Activated CD4-positive, alpha-beta T cell treated with anti-CD3 and anti-CD28 coated beads, Interleukin-2, amount 50 U/mL, for 16 hours (primary cell): ENCODE data around the gene PRKCH.

Source experiments
- DNase-seq: peaks from one replicate; pipeline ENCODE4 v3.0.0-alpha.2; 2020

Gene PRKCH

DNA sequence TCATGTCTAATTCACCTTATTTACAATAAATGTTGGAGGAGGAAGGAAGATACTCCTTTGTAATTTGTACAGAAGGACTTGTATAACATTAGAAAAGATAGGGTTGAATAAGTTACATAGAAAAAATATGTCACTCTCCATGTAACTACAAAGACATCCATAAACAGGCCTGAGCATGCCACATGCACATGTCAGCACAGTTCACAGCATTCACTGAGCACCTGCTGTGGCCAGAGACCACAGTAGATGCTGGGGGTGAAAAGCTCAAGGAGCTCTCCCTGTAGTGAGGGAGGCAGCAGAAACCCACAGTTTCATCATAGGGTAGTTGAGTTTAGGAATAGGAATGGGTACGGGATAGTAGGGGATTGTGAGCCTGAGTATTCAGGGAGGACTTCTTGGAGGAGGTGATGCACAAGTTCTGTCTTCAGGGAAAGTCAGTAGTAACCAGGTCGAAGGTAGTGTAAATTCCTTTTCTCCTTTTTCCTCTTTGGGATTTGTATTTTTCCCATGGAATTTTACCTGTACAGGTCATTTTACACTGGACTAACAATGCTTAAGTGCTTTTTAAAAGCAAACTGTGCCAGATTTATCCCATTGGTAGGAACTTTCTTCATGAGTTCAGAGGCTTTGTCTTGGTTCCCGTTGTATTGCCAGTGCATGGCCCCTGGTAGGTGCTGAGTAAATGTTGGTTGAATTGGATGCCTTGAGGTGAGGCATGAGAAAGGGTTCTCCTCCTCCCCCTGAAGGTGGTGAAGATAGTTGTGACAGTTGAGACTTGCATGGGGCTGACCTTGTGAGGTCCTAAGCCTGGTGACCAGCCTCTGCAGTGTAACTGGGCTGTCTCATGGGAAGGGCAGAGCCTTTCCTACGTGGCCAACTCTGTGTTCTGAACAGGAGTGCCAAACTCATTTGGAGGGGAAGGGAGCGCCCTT lies 20.2 kb downstream of the PRKCH start:
- DNase-seq = no peak

DNA sequence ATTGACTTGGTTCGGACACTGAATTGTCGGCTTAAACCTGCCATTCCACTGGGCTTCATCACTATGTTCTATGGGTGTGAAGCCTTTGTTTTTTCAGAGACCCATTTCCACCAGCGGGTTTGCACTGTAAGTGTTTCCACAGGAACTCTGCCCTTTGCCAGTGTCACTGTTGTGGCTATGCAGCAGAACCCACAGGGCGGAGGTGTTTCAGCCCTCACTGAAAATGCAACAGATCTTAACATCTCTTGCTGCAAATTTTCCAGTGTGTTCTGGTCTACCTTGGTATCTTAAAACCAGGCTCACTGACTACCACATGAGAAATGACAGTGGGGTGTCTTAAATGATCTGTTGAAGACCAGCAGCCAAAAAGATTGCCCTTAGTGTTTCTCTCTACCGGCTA lies 21.1 kb downstream of the PRKCH start:
- DNase-seq = peak; percentile 93

DNA sequence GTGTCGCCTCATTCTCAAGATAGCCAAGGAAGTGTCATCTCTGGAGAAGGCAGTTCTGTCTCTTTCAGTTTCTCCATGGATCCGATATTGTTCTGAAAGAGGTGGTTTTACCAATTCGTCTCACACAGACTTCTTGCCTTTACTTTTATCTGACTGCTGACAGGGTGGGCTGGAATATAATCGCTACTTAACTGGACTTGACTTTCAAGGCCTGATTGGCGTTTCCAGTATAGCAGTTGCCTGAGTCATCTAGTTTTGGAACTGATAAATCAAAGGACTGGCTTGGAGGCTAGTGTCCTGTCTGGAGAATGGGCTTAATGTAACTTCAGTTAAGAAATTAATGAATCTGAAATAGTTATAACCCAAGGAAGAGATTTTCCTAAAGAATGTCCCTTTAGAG lies 21.6 kb downstream of the PRKCH start:
- DNase-seq = no peak

DNA sequence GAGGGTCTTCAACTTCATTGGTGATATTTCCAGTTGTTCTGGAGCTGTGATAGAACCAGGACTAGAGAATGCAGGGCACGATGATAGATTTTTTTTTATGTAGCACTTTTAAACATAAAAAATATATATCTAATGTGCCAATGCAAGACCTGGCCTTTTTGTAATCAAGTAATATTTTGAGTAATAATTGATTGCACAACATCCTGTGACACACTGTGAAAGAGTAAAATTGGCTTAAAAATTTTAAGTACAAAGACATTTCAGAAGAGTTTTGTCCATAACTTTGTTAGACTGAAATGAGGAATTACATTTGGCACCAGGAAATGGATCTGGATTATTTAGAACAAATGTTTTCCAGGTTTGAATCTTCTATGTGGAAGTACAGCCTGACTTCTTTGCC lies 22.1 kb downstream of the PRKCH start:
- DNase-seq = no peak

DNA sequence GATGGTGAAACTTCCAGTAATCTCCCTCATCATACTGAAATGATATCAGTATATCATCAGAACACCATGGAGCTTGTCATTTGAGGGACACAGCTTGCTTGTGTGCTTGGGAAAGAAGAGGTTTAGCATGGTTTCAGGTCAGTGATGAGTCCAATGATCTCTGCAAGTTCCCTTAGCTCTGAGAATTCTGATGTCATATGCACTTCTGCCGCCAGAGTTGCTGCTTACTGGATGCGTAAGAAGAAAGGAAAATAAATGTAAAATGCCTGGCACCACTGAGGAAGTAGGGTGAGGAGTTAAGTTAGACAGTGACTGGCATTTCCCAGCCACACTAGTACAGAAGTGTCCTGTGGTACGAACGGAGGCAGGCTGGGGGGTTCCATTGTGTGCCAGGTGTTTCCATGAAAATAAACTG lies 22.6 kb downstream of the PRKCH start:
- DNase-seq = peak; percentile 74

DNA sequence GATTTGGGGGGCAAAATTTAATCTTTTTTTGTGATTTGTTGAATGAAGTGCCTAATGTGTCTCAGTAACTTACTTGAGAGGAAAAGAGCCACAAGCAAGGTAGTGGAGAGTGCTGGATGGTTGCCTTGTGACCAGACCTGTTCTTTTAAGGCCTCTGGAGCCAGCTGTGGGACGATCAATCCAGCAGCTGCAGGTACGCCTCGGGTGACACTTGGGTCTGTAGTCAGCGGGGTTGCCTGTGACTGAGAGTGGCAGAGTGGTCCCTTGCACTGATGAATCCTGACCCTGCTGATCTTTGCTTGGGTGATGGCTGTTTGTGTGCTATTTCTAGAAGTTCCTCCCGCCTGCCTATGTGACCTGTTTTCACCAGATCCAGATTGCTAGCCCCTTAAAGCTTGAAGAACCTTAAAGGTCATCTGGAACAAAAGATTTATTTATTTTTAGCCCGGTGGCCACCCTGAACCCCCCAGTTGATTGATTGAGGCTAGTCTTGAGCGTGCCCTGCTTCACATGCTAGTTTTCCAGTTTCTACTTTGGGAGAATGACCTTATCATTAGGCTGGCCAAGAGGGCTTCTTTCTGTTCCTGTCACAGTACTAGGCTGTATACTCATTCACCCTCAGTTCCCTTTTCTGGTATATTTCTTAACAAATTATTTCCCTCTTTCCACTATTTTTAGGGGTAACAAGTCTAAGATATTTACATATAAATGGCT lies 23.2 kb downstream of the PRKCH start:
- no peak for DNase-seq

DNA sequence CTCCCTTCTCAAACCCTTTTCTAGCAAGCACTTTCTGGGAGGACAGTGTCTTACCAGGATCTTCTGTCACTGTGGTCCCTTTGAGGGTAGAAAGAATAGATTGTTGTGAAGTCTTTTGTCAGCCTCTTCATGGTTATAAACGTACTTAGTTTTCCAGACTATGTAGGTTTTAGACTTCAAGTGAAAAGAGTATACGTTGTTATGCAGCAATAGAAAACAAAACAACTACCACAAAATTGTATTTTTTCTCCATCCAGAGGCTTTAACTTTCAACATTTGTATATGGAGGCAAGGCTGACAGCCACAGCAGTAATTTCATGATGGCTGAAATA lies 23.7 kb downstream of the PRKCH start:
- DNase-seq = no peak

DNA sequence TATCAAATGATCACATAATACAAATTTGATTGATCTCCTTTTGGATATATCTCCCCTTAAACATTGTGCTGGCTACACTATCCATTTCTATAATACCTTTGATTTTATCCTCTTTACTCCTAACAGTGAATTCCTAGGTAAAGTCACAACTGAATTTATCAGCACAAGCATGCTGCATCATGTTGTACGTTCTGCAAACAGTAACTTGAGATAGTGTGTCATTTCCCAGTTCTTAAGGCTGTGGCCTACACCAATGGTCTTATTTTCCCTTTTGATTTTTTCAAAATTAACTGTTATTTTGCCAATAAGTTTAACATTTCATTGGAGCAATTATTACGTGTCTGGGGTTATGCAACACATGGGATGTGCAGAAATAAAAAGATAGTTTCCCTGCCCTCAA lies 24.8 kb downstream of the PRKCH start:
- no peak for DNase-seq

DNA sequence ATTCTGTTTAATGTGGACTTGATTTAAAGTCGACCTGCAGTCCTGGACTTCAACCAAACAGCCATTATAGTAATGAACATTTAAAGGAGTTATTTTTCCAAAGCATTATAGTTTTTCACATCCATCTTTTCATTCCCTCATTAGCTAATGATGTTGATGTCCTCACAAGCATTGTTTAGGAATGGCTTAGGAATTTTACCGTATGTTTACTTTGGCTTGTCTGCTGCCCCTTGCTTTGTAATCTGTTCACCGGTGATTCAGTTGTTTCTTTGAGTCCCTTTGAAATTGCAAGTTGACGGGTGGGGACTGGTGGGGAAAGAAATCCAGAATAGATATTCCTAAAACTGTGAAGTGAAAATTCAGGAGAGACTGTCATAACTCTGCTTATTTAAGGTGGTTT lies 25.4 kb downstream of the PRKCH start:
- no peak for DNase-seq

DNA sequence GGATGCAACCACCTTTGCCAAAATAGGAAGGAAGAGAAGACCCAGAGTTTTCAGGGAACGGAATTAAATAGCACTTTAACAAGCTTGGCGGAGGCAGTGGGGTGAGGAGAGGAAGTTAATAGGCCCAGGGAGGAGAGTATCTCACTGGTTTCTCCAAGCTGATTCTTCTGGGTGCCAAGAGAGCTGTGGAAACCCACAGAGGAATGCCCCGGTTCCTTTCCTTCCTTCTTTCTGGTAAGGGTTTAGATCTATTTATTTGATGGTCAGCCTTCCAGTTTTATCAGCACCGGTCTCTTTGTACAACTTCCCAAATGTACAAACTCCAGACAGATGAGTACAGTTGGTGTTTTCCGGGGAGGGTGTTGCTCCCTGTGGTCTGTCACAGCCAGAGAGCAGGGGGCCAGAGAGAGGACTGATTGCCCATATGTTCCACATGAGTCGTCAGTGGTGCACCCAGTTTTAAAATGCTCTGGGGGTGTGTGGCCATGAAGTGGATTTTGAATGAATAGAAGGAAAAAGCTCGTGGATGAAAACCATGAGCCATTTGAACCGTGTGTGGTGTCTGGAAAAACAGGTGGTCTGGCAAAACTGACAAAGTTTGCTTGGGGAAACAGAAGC lies 26.6 kb downstream of the PRKCH start:
- no peak for DNase-seq

DNA sequence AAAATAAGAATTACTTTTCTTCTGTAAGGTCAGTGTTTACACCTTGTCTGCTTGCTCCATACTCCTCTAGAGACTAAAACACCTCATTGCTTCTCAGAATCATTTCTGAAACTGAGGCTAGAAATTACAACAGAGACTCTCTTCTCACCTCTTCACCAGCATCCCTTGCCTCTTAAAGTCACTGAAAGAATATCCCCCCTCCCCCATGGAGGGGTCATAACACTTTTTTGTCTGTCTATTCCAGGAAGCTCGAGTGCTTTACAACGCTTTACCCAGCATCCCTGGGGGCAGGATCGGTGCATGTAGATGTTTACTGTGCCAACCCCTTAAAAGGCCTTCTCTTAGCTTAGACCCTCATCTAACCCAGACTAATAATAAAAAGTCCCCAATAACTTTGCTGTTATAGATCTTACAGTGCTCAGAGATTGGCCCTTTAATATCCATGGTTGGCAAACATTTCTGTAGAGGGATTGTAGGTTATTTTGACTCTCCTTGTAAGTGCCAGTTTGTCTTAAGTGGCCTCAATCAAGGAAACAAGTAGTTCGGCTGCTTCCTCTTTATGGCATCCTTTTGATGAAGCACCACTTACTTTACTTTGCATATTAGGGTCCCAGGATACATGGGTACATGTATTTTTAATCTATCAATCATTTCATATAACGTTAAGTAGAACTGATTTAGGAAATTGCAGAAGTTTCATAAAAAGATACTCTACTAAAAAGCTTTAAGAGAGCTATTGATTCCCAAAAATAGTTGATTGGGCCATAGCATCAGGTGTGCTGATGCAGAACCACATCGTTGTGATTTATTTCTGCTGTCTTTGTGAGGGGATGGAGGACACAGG lies 29.3 kb downstream of the PRKCH start:
- peak; percentile 88 for DNase-seq

DNA sequence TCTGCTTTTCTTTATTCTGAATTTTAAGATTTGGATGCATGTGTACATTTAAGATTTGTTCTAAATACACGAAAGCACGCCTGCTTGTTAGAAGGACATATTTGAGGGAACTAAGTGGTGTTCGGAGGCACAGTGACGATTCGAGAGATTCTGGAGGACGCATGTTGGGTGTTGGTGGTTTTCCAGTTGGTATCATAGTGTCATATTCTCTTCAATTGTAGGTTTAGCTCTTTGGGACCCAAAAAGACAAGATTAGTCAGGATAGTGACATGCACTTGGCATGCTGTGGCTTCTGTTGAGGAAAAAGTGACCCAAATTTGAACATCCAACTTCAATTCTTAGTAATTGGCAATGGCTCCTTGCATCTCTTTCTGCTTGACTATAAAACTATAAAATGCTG lies 30.1 kb downstream of the PRKCH start:
- no peak for DNase-seq

DNA sequence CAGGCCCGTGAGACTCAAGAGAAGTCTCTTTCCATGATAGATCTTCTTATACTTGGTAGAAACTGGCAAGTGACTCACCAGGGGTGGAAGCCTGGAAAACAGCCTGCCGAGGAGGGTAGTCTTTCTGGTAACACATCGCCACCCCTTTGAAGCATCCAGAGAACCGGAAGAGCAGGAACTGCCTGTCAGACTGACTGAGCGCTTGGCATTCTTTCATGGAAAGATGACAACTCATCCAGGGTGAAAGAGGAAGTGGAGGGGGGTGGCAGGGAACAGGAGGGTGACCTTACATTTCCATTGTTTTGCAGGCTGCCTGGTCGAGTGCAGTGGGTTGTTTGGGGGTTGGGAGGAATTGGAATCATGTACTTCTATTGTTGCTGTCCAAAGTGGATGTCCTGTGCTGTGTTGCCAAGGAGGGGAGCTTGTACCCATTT lies 34.5 kb downstream of the PRKCH start:
- DNase-seq = no peak

DNA sequence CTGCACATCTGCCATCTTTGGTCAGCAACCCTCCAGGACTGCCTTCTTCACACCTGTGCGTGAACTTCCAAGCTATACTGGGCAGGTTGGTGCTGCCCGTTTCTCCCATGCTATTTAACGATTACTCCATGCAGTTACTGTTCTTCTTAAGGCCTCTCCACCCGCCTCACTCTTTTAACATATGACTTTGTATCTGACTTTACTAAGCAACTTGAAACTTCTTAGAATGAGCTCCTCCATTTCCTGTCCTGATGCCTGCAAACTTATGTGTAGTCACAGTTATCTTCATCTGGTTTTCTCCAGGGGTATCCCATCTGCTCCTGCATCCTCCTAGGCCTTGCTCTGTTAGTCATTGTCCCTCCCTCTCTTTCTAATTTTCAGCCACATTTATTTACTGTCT lies 35.7 kb downstream of the PRKCH start:
- no peak for DNase-seq

DNA sequence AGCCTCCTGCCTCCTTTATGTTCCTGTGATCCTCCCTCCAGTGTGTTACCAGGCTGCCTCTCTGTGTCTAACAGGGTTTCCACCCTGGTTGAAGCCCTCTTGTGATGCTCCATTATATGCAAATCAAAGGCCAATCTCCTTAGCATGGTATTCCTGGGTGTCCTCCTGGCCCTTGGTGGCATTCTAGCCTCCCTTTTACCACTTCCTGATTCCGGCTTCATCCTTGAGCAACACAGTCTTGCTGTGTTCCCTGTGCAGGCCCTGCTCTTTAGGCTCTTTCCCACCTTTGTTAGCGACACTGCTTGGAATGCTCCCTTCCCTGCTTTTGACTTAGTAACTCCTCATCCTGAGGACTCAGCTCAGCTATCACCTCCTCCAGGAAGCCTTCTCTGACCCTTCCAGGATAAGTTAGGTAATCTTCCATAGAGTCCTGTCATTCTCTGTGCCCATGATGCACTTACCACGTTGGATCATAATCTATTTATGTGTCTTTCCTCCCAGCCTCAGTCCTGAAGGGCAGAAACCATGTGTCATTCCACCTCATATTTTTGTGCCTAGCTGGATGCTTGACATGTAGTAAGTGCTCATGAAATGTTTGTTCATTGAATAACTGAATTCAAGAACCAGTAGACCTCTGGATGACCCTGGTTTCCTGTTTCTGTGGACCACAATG lies 37.3 kb downstream of the PRKCH start:
- no peak for DNase-seq

DNA sequence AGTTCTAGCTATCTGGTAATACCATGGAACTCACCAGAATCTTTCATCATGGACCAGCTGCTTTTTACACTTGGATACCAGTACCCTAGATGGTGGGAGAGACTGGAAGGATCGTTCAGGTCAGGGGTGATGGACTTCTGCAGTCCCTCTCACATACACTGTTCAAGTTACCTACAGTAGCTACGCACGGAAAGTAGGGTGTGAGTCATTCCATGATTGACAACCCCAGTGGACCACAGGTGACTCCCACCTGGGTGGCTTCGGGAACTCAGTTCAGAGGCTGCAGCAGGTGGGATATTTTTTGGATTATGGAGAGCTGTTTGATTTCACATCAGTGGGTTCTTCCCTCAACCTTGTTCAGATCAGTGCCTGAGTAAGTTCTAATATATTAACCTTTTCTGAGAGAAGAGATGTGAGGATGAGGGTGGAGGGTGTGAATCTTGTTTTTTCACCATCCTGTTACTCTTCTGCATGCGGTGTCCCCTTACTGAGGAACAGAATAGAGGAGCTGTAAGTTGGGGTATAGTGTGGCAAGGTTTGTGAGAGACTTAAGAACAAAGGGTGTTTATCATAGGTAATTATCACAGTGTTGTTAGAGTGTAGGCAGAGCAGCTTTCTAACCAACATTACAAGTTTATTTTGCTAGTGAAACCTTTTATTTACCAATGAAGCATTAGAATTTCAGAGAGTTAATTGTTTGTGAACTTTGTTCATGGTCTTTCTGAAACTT lies 39.6 kb downstream of the PRKCH start:
- no peak for DNase-seq

DNA sequence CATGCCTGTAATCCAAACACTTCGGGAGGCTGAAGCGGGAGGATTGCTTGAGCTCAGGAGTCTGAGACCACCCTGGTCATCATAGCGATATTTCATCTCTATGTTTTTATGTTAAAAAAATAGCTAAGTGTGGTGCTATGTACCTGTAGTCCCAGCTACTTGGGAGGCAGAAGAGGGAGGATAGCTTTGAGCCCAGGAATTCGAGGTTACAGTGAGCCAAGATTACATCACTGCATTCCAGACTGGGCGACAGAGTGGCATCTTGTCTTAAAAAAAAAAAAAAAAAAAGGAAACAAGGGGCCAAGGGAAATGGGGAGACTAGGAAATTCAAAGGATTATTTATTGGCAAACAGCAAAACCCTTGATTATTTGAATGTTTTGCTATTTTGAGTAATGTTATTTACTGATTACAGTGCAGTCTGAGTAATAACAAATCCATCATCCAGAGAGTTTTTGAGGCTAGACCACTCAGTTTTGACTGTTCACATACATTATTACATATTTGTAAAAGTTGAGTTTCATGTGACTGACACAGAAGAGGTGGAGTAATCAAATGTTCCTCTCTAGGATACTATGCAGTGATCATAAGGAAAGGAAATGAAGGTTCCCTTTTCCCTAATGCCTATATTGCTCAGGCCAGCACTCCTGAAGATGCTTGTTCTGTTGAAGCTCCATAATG lies 40.8 kb downstream of the PRKCH start:
- DNase-seq = no peak

DNA sequence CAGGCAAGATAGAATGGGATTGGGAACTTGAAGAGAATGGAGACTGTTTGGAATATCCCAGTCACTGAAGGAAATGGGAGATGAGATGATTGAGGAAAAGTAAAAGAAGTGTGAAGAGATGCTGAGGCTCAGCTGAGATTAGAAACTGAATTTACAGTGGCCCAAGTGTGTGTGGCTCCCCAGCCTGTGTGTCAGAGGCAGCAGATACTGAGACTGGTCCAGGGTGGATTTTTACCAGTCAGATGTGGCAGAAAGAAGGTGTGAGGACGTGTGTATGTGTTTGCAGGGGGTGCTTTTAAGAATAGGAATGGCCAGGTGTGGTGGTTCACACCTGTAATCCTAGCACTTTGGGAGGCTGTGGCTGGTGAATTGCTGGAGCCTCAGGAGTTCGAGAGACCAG lies 42.9 kb downstream of the PRKCH start:
- no peak for DNase-seq

DNA sequence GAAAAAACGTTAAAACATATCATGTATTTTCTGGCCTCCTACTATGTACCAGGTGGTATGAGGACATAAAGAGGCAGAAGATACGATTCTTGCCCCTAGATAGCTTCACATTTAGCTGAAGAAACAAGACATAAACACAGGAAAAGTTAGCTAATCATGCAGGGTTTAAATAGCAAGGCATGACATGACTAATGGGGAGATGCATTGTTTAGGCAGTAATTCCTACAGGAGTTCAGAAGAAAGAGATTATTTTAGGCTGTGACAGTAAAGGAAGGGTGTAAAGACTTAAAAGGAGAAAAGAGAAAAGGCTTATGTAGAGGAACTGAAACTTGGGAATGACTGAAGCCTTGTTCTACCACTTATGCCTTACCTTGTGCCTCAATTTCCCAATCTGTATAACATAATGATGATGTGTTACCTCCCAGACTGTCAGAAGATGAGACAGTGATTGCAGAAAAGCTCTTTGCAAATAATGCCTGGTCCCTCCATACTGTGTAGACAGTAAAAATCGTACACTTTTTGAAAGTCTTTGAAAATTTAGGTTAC lies 44.4 kb downstream of the PRKCH start:
- no peak for DNase-seq

DNA sequence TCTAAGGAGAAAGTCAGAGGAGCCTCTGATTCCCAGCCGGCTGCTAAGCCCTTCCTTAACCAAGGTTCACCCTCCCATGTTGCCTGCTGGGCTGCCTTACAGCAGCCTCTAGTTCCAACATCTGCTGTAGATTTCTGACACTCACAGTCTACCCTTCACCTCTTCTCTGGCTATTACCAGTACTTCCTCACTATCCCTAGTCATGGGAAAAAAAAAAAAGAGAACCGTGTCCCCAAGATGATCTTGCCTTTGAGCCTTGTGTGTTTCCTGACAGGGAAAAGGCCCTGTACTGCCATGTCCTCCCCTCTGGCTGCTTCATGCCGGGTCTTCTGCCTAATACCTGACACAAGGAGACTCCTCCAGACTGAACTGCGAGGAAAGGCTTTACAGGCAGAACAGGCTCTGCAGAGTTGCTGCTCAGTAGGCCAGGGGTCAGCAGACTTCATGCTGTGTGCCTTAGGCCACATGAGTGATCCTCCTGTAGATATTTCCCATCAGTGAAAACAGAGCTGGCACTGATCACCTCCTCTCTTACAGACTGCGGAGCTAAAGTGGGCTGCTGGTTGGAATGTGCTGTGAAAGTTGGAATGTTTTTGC lies 46.8 kb downstream of the PRKCH start:
- no peak for DNase-seq
